Ishikawa (cell line): ENCODE data around the gene MYEF2.

Source experiments
- FOXM1 ChIP-seq: IDR thresholded peaks from 2 replicates; pipeline ENCODE4 v1.6.1; 2012; ENCODE audit warnings: low read depth, borderline replicate concordance
- MAX ChIP-seq: IDR thresholded peaks from 2 replicates; pipeline ENCODE4 v1.6.1; 2012
- TCF12 ChIP-seq: IDR thresholded peaks from 2 replicates; pipeline ENCODE4 v1.6.1; 2012; ENCODE audit warnings: low read depth
- TEAD4 ChIP-seq: IDR thresholded peaks from 2 replicates; pipeline ENCODE4 v1.6.1; 2012

- TF ChIP-seq FOXM1 (no peak), MAX (no peak), TCF12 (no peak), TEAD4 (no peak)
These were observed 1.1 kb downstream of the MYEF2 start for GRCh38 chr15:48176957-48177356.
